ENCODE measurements around the gene SPACA4. TPM values are rescaled to one million over a fixed set of nuclear protein-coding genes. Genes with fewer than 3 reads are reported as not detected.
A peak's percentile ranks its signal among the peaks of the same experiment; 100 is the strongest.

The SPACA4 gene
- total and polyA plus RNA-seq, 9 of the 15 experiments (the other 6 are each of a cell fraction or from before 2014, with no cell fraction given) = not detected

DNA sequence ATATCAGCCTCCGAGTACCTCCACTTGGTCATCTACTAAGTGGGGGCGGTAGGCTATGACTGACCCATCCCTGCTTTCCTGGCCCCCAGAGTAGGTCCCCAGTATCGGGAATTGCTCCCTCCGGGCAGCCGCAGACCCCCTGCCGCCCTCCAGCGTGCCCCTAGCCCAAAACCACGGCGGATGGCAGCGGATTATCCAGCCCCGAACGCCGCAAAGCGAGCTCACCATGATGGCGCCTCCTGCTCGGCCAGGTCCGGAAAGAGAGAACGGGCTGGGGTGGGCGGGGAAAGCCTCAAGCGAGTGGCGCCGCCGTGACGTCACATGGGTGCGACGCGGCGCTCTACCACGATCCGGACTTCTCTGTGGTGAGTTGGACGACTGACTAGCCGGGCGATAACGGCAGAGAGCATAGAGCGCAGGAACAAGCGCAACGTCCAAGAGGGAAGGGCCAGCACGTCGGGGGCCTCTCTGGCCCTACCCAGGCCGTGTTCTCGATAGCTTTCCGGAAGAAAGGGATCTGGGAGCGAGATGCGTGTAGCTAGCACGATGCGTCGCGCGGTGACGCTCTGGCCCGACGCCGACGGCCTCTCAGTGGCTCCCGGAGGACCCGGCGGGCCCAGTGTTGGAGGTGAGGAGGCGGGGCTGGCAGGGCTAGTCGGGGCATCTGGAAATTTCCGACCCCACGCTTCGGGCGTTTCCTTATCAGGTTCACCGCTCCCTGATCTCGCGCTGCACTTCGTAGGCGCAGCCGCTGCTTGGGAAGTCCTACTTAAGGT lies 12.6 kb downstream of the SPACA4 start, which contains the start of the genes RPL18 and SPHK2 (continued):
- TF ChIP-seq, protein P1, sequence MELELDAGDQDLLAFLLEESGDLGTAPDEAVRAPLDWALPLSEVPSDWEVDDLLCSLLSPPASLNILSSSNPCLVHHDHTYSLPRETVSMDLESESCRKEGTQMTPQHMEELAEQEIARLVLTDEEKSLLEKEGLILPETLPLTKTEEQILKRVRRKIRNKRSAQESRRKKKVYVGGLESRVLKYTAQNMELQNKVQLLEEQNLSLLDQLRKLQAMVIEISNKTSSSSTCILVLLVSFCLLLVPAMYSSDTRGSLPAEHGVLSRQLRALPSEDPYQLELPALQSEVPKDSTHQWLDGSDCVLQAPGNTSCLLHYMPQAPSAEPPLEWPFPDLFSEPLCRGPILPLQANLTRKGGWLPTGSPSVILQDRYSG (tag; conservative IDR thresholded peaks at IDR 0.05; ENCODE audit: low read depth) = 0 out of 2 replicates have a peak, but pooled peaks have one; percentile 57
- TF ChIP-seq POLR2B (IDR thresholded peaks at IDR 0.05; ENCODE audit: low read depth, partially characterized antibody) (peak; percentile 96), ETV5 (CRISPR knock-in tag; IDR thresholded peaks at IDR 0.05; ENCODE audit: low read depth) (peak; percentile 96), POLR2A (conservative IDR thresholded peaks at IDR 0.05) (peak; percentile 99), KAT2B (IDR thresholded peaks at IDR 0.05; ENCODE audit: low read depth, low read length) (no peak), NBN (IDR thresholded peaks at IDR 0.05; ENCODE audit: low read depth) (peak; percentile 97), KDM4B (IDR thresholded peaks at IDR 0.05; ENCODE audit: borderline replicate concordance in 2 of 2, low read depth in 1 of 2) (0 out of 4 replicates have a peak, but pooled peaks of 1 of the 2 experiments have one; percentile 86), CHCHD3 (CRISPR knock-in tag; IDR thresholded peaks at IDR 0.05) (no peak), MIER1 (IDR thresholded peaks at IDR 0.05; ENCODE audit: low read depth) (no peak; the same call in 1 of the 2 replicates), BRD4 (IDR thresholded peaks at IDR 0.05) (no peak; the same call in 1 of the 2 replicates), ARID2 (IDR thresholded peaks at IDR 0.05) (no peak), ZNF584 (CRISPR knock-in tag; IDR thresholded peaks at IDR 0.05; ENCODE audit: low read depth) (no peak), PHF21A (IDR thresholded peaks at IDR 0.05; ENCODE audit: borderline replicate concordance, low read depth) (0 out of 2 replicates have a peak, but pooled peaks have one; percentile 38), ZNF79 (CRISPR knock-in tag; IDR thresholded peaks at IDR 0.05; ENCODE audit: low read depth) (no peak), RBM39 (optimal IDR thresholded peaks at IDR 0.05; ENCODE audit: low read depth, low read length) (peak; percentile 93), SRSF3 (IDR thresholded peaks at IDR 0.05; ENCODE audit: insufficient read depth, low read length) (no peak), EWSR1 (IDR thresholded peaks at IDR 0.05; ENCODE audit: borderline replicate concordance, low read depth, partially characterized antibody) (no peak), ZNF57 (CRISPR knock-in tag; IDR thresholded peaks at IDR 0.05) (no peak), SPI1 (IDR thresholded peaks at IDR 0.05; ENCODE audit: borderline replicate concordance, low read depth, low read length) (0 out of 2 replicates have a peak, but pooled peaks have one; percentile 32), CBX3 (IDR thresholded peaks at IDR 0.05; ENCODE audit: borderline replicate concordance in 1 of 2, low read length in 2 of 2) (peak in 1 of 2 experiments; percentile 91; a peak in 2 of 3 replicates)
- TF ChIP-seq, protein P2, sequence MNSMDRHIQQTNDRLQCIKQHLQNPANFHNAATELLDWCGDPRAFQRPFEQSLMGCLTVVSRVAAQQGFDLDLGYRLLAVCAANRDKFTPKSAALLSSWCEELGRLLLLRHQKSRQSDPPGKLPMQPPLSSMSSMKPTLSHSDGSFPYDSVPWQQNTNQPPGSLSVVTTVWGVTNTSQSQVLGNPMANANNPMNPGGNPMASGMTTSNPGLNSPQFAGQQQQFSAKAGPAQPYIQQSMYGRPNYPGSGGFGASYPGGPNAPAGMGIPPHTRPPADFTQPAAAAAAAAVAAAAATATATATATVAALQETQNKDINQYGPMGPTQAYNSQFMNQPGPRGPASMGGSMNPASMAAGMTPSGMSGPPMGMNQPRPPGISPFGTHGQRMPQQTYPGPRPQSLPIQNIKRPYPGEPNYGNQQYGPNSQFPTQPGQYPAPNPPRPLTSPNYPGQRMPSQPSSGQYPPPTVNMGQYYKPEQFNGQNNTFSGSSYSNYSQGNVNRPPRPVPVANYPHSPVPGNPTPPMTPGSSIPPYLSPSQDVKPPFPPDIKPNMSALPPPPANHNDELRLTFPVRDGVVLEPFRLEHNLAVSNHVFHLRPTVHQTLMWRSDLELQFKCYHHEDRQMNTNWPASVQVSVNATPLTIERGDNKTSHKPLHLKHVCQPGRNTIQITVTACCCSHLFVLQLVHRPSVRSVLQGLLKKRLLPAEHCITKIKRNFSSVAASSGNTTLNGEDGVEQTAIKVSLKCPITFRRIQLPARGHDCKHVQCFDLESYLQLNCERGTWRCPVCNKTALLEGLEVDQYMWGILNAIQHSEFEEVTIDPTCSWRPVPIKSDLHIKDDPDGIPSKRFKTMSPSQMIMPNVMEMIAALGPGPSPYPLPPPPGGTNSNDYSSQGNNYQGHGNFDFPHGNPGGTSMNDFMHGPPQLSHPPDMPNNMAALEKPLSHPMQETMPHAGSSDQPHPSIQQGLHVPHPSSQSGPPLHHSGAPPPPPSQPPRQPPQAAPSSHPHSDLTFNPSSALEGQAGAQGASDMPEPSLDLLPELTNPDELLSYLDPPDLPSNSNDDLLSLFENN (IDR thresholded peaks at IDR 0.05; ENCODE audit: low read depth in 2 of 2, low read length in 2 of 2) = peak in 1 of 2 experiments; percentile 73; a peak in 1 of 4 replicates
- TF ChIP-seq, protein P3, sequence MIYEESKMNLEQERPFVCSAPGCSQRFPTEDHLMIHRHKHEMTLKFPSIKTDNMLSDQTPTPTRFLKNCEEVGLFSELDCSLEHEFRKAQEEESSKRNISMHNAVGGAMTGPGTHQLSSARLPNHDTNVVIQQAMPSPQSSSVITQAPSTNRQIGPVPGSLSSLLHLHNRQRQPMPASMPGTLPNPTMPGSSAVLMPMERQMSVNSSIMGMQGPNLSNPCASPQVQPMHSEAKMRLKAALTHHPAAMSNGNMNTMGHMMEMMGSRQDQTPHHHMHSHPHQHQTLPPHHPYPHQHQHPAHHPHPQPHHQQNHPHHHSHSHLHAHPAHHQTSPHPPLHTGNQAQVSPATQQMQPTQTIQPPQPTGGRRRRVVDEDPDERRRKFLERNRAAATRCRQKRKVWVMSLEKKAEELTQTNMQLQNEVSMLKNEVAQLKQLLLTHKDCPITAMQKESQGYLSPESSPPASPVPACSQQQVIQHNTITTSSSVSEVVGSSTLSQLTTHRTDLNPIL (CRISPR knock-in tag; IDR thresholded peaks at IDR 0.05) = no peak
